GM12872 (cell line): ENCODE data around the gene EPHB2.

Experiments used
- TF ChIP-seq, protein P1 (sequence below): IDR thresholded peaks from 3 replicates; pipeline ENCODE4 v1.5.1; 2011; ENCODE audit warnings: low read depth, mild to moderate bottlenecking, low read length, moderate library complexity; ENCODE audit not compliant: insufficient read depth

EPHB2 gene

DNA sequence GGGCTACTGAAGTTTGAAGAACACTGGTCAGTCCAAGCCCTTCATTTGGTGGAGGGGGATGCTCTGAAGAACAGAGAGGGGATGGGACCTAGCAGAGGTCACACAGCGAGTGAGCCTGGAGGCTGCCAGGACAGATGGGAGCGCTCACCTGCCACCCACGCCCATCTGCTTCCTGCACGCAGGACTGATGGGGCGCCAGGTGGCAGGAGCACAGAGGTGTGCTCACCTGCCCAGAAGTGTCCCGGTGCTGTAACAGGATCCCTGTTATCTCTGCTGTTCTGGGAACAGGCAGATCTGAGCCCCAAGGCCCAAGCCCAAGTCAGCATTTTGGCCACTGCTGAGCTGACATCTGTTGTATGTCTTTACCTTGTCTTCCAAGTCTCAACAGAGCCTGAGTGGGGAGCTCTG lies 40.5 kb downstream of the EPHB2 start:
- TF ChIP-seq, protein P1, sequence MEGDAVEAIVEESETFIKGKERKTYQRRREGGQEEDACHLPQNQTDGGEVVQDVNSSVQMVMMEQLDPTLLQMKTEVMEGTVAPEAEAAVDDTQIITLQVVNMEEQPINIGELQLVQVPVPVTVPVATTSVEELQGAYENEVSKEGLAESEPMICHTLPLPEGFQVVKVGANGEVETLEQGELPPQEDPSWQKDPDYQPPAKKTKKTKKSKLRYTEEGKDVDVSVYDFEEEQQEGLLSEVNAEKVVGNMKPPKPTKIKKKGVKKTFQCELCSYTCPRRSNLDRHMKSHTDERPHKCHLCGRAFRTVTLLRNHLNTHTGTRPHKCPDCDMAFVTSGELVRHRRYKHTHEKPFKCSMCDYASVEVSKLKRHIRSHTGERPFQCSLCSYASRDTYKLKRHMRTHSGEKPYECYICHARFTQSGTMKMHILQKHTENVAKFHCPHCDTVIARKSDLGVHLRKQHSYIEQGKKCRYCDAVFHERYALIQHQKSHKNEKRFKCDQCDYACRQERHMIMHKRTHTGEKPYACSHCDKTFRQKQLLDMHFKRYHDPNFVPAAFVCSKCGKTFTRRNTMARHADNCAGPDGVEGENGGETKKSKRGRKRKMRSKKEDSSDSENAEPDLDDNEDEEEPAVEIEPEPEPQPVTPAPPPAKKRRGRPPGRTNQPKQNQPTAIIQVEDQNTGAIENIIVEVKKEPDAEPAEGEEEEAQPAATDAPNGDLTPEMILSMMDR = no peak

DNA sequence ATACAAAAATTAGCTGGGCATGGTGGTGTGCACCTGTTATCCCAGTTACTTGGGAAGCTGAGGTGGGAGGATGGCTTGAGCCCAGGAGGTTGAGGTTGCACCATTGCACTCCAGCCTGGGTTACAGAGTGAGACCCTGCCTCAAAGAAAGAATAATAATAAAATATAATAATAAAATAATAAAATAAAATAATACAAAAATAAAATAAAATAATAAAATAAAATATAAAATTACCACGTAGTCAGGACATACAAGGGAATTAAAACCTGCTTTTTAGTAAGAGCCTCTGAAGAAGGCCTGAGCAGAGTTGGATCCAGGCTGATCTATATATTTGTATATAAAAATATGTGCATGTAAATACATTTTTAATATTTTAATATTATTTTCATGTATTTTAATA lies 41.7 kb downstream of the EPHB2 start:
- TF ChIP-seq, protein P1 = no peak

DNA sequence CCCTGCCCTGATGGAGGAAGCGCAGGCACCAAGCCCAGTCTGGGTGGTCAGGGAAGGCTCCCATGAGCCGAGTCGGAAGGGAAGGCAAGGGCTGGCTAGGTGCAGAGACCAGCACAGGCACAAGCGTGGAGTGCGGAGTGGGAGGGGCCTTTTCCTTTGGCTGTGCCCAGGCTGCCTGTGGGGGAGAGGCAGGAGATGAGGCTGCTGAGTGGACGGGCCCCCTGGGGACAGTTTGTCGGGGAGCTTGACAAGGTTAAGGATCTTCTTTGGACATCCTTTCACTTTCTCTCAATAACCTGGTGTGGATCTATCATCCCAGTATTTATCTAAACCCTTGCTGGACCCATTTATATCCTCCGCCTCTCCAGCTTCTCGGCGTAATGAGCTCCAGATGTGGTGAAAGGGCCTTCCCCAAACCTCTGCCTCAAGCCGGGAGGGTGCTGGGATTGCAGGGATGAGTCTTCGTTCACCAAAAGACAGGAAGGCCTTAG lies 42.9 kb downstream of the EPHB2 start:
- TF ChIP-seq, protein P1 = no peak

DNA sequence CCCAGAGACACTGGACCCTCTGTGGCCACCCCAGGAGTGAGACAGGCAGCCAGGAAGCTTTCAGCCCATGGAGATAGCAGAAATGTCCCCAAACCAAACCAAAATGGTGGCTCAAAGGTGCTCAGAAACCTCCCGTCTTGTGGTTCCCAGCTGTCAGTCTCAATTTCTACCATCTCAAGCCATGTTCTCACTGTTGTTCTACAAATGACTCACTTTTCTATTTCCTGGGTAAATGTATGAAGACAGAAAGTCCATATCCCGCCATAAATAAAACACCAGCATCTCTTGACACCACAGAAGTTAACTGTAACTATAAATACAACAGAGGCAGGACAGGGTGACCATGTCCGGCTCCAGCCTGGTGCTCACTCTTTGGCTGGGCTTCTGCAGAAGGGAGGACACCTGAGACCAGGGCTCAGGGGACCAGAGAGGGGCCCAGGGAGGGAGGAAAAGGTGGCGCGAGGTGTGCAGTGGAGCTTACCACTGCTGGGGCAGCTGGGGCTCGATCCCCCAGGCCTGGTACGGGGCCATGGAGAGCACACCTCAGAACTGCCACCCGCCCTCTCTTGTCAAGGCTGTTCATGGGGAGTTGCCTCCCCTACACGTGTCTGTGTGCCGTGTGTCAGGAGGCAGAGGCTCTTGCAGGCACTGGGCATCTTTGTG lies 43.6 kb downstream of the EPHB2 start:
- TF ChIP-seq, protein P1 = no peak

DNA sequence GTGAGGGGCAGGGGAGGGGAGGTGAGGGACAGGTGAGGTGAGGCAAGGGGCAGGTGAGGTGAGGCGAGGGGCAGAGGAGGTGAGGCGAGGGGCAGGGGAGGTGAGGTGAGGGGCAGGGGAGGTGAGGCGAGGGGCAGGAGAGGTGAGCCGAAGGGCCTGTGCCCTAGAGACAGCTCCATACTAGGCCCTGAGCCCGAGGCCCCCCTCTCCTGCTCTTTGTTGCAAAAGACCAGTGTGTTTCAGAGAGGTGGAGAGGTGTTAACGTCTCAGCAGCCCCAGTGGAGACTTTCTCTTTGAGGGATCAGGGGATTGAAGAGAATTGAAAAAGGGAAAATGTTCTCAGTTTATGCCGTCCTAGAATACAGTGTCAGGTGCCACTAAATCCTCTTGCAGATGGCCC lies 44.2 kb downstream of the EPHB2 start:
- TF ChIP-seq, protein P1 = no peak

DNA sequence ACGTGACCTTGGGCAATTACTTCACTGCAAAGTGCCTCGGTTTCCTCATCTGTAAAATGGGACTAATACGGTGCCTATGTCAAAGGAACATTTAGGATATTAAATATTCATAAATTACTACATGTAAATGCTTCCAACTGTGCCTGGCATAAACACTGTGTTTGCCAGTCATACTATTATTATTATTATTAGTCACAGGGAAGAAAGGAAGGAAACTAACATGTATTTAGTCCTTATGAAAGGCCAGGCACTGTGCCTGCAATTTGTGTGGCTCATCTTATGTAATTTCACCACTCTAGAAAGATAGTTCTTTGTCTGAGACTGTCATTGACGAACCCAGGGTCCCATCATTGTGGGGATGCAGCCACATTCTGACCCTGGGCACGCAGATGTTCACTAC lies 45.0 kb downstream of the EPHB2 start:
- TF ChIP-seq, protein P1 = no peak

DNA sequence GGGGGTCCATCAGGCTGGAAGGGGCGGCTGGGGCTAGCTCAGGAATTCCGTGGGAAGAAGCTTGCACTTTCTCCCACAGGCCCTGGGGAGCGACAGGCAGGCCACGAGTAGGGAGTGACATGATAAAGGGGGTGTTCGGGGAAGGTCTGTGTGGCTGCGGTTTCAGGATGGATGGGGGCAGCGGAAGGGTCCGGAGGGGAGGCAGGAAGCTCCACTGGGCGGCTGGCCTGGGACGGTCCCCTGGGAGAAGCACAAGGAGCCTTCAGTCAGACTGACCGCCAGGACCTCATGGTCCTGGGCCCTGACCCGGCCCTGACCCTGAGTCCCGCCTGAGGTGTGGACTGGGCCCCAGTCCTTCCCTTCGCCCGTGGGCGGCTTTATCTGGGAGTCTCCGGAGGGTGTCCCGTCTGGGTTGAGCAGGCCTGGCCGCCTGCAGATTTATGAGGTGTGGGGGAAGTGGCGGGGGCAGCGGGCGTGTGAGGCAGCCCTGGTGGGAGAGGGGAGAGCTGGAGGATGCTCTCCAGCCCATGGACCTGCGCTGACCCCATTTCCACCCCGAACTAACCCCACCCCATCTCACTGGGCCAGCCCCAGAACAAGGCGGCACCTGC lies 45.6 kb downstream of the EPHB2 start:
- TF ChIP-seq, protein P1 = no peak
